Measurements from ENCODE around the gene TSKU. TPM values are rescaled to one million over a fixed set of nuclear protein-coding genes. Genes with fewer than 3 reads are reported as not detected.

TSKU gene
- total RNA-seq, 1 donor from 2014 or later = 5.0 TPM

- no peak for DNase-seq (ENCODE audit: low read depth, low spot score)
Observed at GRCh38 chr11:76752321-76753143, 30.6 kb upstream of the TSKU start.

- no peak for DNase-seq (ENCODE audit: low read depth, low spot score)
Observed at GRCh38 chr11:76753449-76753848, 29.7 kb upstream of the TSKU start.

- no peak for DNase-seq (ENCODE audit: low read depth, low spot score)
Observed at GRCh38 chr11:76753950-76754349, 29.2 kb upstream of the TSKU start.

- DNase-seq (ENCODE audit: low read depth, low spot score) = no peak
Observed at GRCh38 chr11:76756341-76756741, 26.8 kb upstream of the TSKU start.

GRCh38 chr11:76758311-76758710 lies 24.8 kb upstream of the TSKU start:
- no peak for DNase-seq (ENCODE audit: low read depth, low spot score)

GRCh38 chr11:76759092-76759491 lies 24.1 kb upstream of the TSKU start:
- no peak for DNase-seq (ENCODE audit: low read depth, low spot score)

- DNase-seq (ENCODE audit: low read depth, low spot score) = no peak
Observed at GRCh38 chr11:76759517-76759916, 23.6 kb upstream of the TSKU start.

GRCh38 chr11:76760236-76760635 lies 22.9 kb upstream of the TSKU start:
- DNase-seq (ENCODE audit: low read depth, low spot score) = no peak

- DNase-seq (ENCODE audit: low read depth, low spot score) = no peak
Observed at GRCh38 chr11:76761718-76762355, 21.3 kb upstream of the TSKU start.

GRCh38 chr11:76762356-76762752 lies 20.8 kb upstream of the TSKU start:
- no peak for DNase-seq (ENCODE audit: low read depth, low spot score)

GRCh38 chr11:76762867-76763572 lies 20.1 kb upstream of the TSKU start:
- no peak for DNase-seq (ENCODE audit: low read depth, low spot score)

- DNase-seq (ENCODE audit: low read depth, low spot score) = peak; percentile 75
Observed at GRCh38 chr11:76763573-76764346, 19.4 kb upstream of the TSKU start.

GRCh38 chr11:76764941-76765665 lies 18.1 kb upstream of the TSKU start:
- no peak for DNase-seq (ENCODE audit: low read depth, low spot score)

- DNase-seq (ENCODE audit: low read depth, low spot score) = no peak
Observed at GRCh38 chr11:76765863-76766350, 17.2 kb upstream of the TSKU start.

GRCh38 chr11:76766521-76766920 lies 16.6 kb upstream of the TSKU start:
- DNase-seq (ENCODE audit: low read depth, low spot score) = no peak

GRCh38 chr11:76767659-76768058 lies 15.5 kb upstream of the TSKU start:
- no peak for DNase-seq (ENCODE audit: low read depth, low spot score)

- DNase-seq (ENCODE audit: low read depth, low spot score) = peak; percentile 29
Observed at GRCh38 chr11:76768088-76768908, 14.9 kb upstream of the TSKU start.

- DNase-seq (ENCODE audit: low read depth, low spot score) = no peak
Observed at GRCh38 chr11:76768909-76769560, 14.1 kb upstream of the TSKU start.

Data from pulmonary artery endothelial cell (primary cell).